HCT116 (cell line): ENCODE measurements around the gene TGM6. TPM values are rescaled to one million over a fixed set of nuclear protein-coding genes. Genes with fewer than 3 reads are reported as not detected.

ENCODE experiments used
- ATAC-seq: fragments of 200-7000 bp; cut with Tn5 transposase; 2 replicates; pipeline ENCODE4 v1.9.1; 2020; ENCODE audit warnings: mild to moderate bottlenecking, moderate library complexity
- BruUV-seq: library from RNA; stranded (reverse); fragments of 400-500 nt; replicated peaks from 2 replicates; lab custom pipeline; 2021; lab: Mats Ljungman, UMichigan
- CTCF ChIA-PET: fragments of 300-600 bp; sonication (Branson Sonifier 250); formaldehyde crosslinking; loops from one replicate; lab custom pipeline; 2021; ENCODE audit warnings: antibody characterized with exemption; lab: Charles Lee
- POLR2A ChIA-PET: fragments of 300-600, 350-600 bp; sonication (Branson Sonifier 250); formaldehyde crosslinking; loops from one replicate; lab custom pipeline; 2021; ENCODE audit warnings: antibody characterized with exemption; lab: Charles Lee
- RAD21 ChIA-PET, 2 experiments: fragments of 300-600 bp; sonication (Branson Sonifier 250); formaldehyde crosslinking; loops; one replicate each; lab custom pipeline; 2023; ENCODE audit warnings: low total read pairs in 2 of 2; ENCODE audit not compliant: uncharacterized antibody in 2 of 2, unreplicated experiment in 2 of 2, low non-redundant PET in 1 of 2; lab: Charles Lee
- DNase-seq: peaks from one replicate; pipeline ENCODE4 v3.0.0-alpha.2; 2010; ENCODE audit warnings: low read depth, low spot score
- H2AFZ ChIP-seq: fragments of 200-600 bp; shearing (Covaris generic), sonication (generic); 2 replicates; pipeline ENCODE4 v1.6.1; 2017; ENCODE audit warnings: low read depth, mixed run types, mixed read lengths, antibody characterized with exemption, low read length; ENCODE audit not compliant: poor library complexity, severe bottlenecking
- H3K27ac ChIP-seq: 2 replicates; pipeline ENCODE4 v1.5.1; 2012; ENCODE audit warnings: low read depth, low read length
- H3K27me3 ChIP-seq: fragments of 200-600 bp; sonication (generic); 2 replicates; pipeline ENCODE4 v1.6.1; 2016; ENCODE audit warnings: mixed run types, low read length, mixed read lengths; ENCODE audit not compliant: insufficient read depth
- H3K36me3 ChIP-seq, 2 experiments: fragments of 200-500 bp in 1 of 2; fragments of 200-600 bp in 1 of 2; sonication (Bioruptor generic) in 1 of 2; sonication (generic) in 1 of 2; 2 replicates each; pipeline versions ENCODE4 v1.5.1 to v1.6.1; 2014 to 2016; ENCODE audit warnings: low read length in 2 of 2, inconsistent platforms in 1 of 2, mixed read lengths in 1 of 2, mixed run types in 1 of 2; ENCODE audit not compliant: insufficient read depth in 2 of 2, control insufficient read depth in 1 of 2
- H3K4me1 ChIP-seq, 2 experiments: fragments of 200-600 bp in 1 of 2; sonication (generic) in 1 of 2; 2 replicates each; pipeline versions ENCODE4 v1.5.1 to v1.6.1; 2012 to 2017; ENCODE audit warnings: low read length in 2 of 2, inconsistent platforms in 1 of 2, mild to moderate bottlenecking in 1 of 2, mixed read lengths in 1 of 2, mixed run types in 1 of 2, moderate library complexity in 1 of 2; ENCODE audit not compliant: insufficient read depth in 2 of 2, control insufficient read depth in 1 of 2
- H3K4me2 ChIP-seq: fragments of 200-600 bp; sonication (generic); 2 replicates; pipeline ENCODE4 v1.6.1; 2017; ENCODE audit warnings: mixed run types, low read length, mixed read lengths
- H3K4me3 ChIP-seq, 2 experiments: fragments of 200-600 bp in 1 of 2; sonication (generic) in 1 of 2; replicated peaks in 1 of 2; 2 replicates each; pipeline ENCODE4 v1.5.1; 2011 to 2016; ENCODE audit warnings: low read length in 2 of 2, control low read depth in 1 of 2, low read depth in 1 of 2, mild to moderate bottlenecking in 1 of 2, mixed read lengths in 1 of 2, mixed run types in 1 of 2
- H3K79me2 ChIP-seq: fragments of 200-600 bp; sonication (generic); 2 replicates; pipeline ENCODE4 v1.6.1; 2017; ENCODE audit warnings: mild to moderate bottlenecking, mixed run types, low read length, moderate library complexity, mixed read lengths; ENCODE audit not compliant: insufficient read depth
- H3K9ac ChIP-seq: fragments of 200-600 bp; sonication (generic); 2 replicates; pipeline ENCODE4 v1.6.1; 2016; ENCODE audit warnings: low read length, mixed read lengths
- H3K9me2 ChIP-seq: fragments of 200-600 bp; sonication (generic), shearing (Covaris generic); 2 replicates; pipeline ENCODE4 v1.6.1; 2017; ENCODE audit warnings: mixed run types, mild to moderate bottlenecking, moderate library complexity; ENCODE audit not compliant: insufficient read depth
- H3K9me3 ChIP-seq, 2 experiments: fragments of 200-500 bp in 1 of 2; fragments of 200-600 bp in 1 of 2; sonication (Bioruptor generic) in 1 of 2; sonication (generic) in 1 of 2; 2 replicates each; pipeline ENCODE4 v1.6.1; 2014 to 2017; ENCODE audit warnings: low read length in 2 of 2, mixed read lengths in 2 of 2, inconsistent platforms in 1 of 2, low read depth in 1 of 2, mild to moderate bottlenecking in 1 of 2, mixed run types in 1 of 2, moderate library complexity in 1 of 2; ENCODE audit not compliant: control insufficient read depth in 1 of 2, insufficient read depth in 1 of 2
- H4K20me1 ChIP-seq: fragments of 200-600 bp; sonication (generic), shearing (Covaris generic); 2 replicates; pipeline ENCODE4 v1.6.1; 2017; ENCODE audit warnings: mixed run types, mild to moderate bottlenecking, moderate library complexity; ENCODE audit not compliant: insufficient read depth
- ATF3 ChIP-seq: IDR thresholded peaks from 2 replicates; pipeline ENCODE4 v1.6.1; 2012
- CEBPB ChIP-seq: IDR thresholded peaks from 2 replicates; pipeline ENCODE4 v1.6.1; 2012; ENCODE audit warnings: low read depth
- ELF1 ChIP-seq: IDR thresholded peaks from 2 replicates; pipeline ENCODE4 v1.6.1; 2012; ENCODE audit warnings: low read depth, borderline replicate concordance
- EZH2 ChIP-seq: fragments of 200-600 bp; sonication (generic); IDR thresholded peaks from 2 replicates; pipeline ENCODE4 v1.6.1; 2017; ENCODE audit warnings: antibody characterized with exemption, mixed run types
- EZH2phosphoT487 ChIP-seq: fragments of 200-600 bp; IDR thresholded peaks from 2 replicates; pipeline ENCODE4 v1.6.1; 2018; ENCODE audit warnings: antibody characterized with exemption, borderline replicate concordance
- JUND ChIP-seq: IDR thresholded peaks from 2 replicates; pipeline ENCODE4 v1.6.1; 2012
- POLR2A ChIP-seq: IDR thresholded peaks from 2 replicates; pipeline ENCODE4 v1.7.0; 2011; ENCODE audit warnings: borderline replicate concordance; ENCODE audit not compliant: insufficient read depth, insufficient read length; ENCODE audit errors: extremely low read depth
- SIN3A ChIP-seq: IDR thresholded peaks from 2 replicates; pipeline ENCODE4 v1.6.1; 2012; ENCODE audit warnings: low read depth
- SRF ChIP-seq: IDR thresholded peaks from 2 replicates; pipeline ENCODE4 v1.6.1; 2012; ENCODE audit warnings: low read depth
- intact Hi-C: fragments of 100-400 bp; cut with micrococcal nuclease; formaldehyde crosslinking; loops from 2 replicates; pipeline ENCODE4 v1.10.0; 2022
- total RNA-seq: library from RNA; stranded (reverse); gene quantifications from one replicate; pipeline ENCODE4 v1.2.1, GENCODE V29; 2021; ENCODE audit not compliant: unreplicated experiment

Gene TGM6
- total RNA-seq, 1 experiment from 2014 or later = not detected

DNA sequence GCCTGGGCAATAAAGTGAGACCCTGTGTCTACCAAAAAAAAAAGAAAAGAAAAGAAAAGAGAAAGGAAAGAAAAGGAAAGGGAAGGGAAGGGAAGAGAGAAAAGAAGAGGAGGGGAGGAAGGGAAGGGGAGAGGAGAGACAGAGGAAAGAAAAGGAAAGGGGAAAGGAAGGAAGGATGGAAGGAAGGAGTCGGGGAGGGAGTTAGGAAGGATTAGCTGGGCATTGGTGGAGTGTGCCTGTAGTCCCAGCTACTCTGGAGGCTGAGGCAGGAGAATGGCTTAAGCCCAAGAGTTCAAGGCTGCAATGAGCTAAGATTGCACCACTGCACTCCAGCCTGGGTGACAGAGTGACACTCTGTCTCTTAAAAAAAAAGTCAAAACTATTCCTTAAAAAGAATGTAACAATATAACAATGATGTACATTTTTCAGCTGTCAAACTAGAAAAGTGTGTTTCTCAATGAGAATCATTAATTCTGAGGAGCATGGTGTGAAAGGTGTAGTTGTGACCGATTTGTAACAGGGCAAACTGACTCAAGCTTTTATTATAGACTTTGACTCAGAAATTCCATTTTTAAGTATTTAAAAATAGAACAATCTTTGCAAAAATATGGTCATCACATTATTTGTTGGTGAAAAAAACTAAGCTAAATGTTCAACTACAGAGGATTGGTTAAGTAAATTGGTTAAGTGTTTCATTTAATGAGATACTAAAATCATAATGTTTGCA, 75.2 kb downstream of the TGM6 start:
- Histone ChIP-seq H3K27me3 (no peaks in the 10 kb centered on the region), H2AFZ (no peak overlapping the region), H3K4me1 (no peaks in the 10 kb centered on the region), H4K20me1 (no peaks in the 10 kb centered on the region), H3K9me3 (no peaks in the 10 kb centered on the region), H3K79me2 (no peaks in the 10 kb centered on the region), H3K9me2 (no peaks in the 10 kb centered on the region), H3K27ac (no peak overlapping the region), H3K4me3 (no peak overlapping the region), H3K36me3 (peaks cover 12 to 17% of the 10 kb centered on the region in 2 experiments), H3K4me2 (no peak overlapping the region), H3K9ac (no peak overlapping the region)
- RAD21 ChIA-PET = no interaction called here
- no peak for ATAC-seq
- BruUV-seq = no TSS peak
- CTCF ChIA-PET = interaction anchor here (1.2 to 2.1 kb wide), 4 partner anchors 13 to 283 kb away, joined by 3 to 18 read pairs (median 4); no protein-coding TSS in a partner anchor
- DNase-seq = no peak
- TF ChIP-seq ATF3 = no peak
- TF ChIP-seq JUND = no peak
- TF ChIP-seq SRF = no peak
- no peak for TF ChIP-seq SIN3A
- no peak for TF ChIP-seq POLR2A
- no peak for TF ChIP-seq EZH2phosphoT487
- POLR2A ChIA-PET = interaction anchor here (1.1 to 2.0 kb wide), 2 partner anchors 12 to 15 kb away, joined by 4 to 8 read pairs; partner anchors contain the start of gene SNRPB
- intact Hi-C loops = no loop called here

DNA sequence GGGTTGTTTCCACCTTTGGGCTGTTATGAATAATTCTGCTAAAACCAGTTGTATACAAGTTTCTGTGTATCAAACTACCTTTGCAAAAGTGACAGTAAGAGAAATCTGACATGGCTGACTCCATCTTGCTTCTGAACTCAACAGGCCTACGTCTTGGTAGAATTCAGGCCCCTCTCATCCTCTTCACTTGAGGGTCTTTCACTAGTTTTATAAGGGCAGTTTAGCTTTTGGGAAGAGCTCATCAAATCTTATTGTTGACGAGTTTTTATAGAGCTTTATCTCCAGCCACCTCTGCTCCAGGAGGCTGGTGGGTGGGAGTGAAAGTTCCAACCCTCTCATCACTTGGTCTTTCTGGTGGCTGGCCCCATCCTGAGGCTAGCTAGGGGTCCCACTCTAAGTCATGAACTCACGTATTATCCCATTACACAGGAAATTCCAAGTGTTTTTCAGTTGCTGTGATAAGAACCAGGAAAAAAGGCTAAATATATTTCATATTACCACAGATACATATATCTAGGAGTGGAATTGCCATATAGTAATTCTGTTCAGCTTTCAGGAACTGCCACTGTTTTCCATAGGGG, 78.3 kb downstream of the TGM6 start:
- DNase-seq (no peak), ATAC-seq (no peak)
- peaks cover 43 to 47% of the 10 kb centered on the region in 2 experiments for H3K36me3 ChIP-seq
- H3K4me3 ChIP-seq = no peak overlapping the region
- no peak for TF ChIP-seq EZH2
- TF ChIP-seq CEBPB = no peak
- TF ChIP-seq POLR2A = no peak
- no peak for TF ChIP-seq SIN3A
- TF ChIP-seq ATF3 = no peak
- no peak for TF ChIP-seq ELF1
- ChIA-PET POLR2A (interaction anchor here (0.8 kb wide), 1 partner anchor 11 kb away, joined by 3 read pairs; the partner anchor contains the start of gene SNRPB), RAD21 (no interaction called here), CTCF (no interaction called here)
- no peak overlapping the region for H3K27ac ChIP-seq
- H3K9ac ChIP-seq = no peak overlapping the region
- H2AFZ ChIP-seq = no peak overlapping the region
- H3K4me2 ChIP-seq = no peak overlapping the region
- H3K4me1 ChIP-seq = no peaks in the 10 kb centered on the region
- intact Hi-C loops = no loop called here
- H3K9me3 ChIP-seq = no peaks in the 10 kb centered on the region
- H4K20me1 ChIP-seq = peaks cover 8% of the 10 kb centered on the region; the same call in 1 of the 2 replicates
- no peaks in the 10 kb centered on the region for H3K27me3 ChIP-seq
- H3K79me2 ChIP-seq = peaks cover 14% of the 10 kb centered on the region
- H3K9me2 ChIP-seq = no peaks in the 10 kb centered on the region
- no TSS peak for BruUV-seq
